ENCODE results near the gene GATAD2A.

DNA sequence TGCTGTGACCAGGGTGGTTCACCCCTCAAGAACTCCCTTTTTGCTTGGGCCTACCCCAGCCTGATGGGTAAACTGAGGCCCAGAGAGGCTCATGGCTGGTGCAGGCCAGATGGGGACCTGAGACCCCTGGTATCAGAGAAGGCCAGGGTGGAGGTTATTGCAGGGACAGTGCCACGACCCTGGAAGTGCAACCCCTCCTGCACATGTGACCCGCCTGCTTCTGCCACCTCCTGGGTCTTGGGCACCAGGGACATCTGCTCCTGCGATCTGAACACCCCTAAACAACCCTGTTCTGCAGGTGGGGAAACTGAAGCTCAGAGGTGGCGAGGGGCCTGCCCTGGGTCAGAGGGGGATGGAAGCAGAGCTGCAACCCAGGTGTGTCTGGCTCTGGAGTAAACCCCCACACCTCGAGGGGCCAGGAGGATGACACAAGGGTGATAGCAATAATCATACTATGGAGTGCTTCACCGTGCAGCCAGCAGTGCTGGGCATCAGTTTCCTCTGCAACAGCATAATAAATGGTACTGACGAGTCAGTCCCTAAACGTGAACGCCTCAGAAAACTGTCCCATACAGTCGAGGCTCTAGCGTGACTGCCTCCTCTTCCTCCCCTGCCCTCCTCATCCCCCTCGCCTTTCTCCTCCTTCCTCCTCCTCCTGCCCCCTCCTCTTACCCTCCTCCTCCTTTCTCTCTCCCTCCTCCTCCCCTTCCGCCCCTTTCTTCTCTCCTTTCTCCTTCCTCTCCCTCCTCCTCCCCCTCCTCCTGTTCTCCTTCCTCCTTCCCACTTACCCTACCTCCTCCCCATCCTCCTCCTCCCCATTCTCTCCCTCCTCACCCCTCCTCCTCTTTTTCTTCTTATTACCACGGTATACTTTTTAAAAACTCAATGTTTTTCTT, 127.6 kb downstream of the GATAD2A start:
- TF ChIP-seq, protein P1, sequence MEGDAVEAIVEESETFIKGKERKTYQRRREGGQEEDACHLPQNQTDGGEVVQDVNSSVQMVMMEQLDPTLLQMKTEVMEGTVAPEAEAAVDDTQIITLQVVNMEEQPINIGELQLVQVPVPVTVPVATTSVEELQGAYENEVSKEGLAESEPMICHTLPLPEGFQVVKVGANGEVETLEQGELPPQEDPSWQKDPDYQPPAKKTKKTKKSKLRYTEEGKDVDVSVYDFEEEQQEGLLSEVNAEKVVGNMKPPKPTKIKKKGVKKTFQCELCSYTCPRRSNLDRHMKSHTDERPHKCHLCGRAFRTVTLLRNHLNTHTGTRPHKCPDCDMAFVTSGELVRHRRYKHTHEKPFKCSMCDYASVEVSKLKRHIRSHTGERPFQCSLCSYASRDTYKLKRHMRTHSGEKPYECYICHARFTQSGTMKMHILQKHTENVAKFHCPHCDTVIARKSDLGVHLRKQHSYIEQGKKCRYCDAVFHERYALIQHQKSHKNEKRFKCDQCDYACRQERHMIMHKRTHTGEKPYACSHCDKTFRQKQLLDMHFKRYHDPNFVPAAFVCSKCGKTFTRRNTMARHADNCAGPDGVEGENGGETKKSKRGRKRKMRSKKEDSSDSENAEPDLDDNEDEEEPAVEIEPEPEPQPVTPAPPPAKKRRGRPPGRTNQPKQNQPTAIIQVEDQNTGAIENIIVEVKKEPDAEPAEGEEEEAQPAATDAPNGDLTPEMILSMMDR (conservative IDR thresholded peaks at IDR 0.05; ENCODE audit: low read length) = no peak
- no peak for TF ChIP-seq EZH2phosphoT487 (IDR thresholded peaks at IDR 0.05; ENCODE audit: borderline replicate concordance)

Measured in Loucy (cell line).